ENCODE measurements around the gene ANXA2R.

GRCh38 chr5:43007246-43007910 is 32.7 kb downstream of the ANXA2R start:
- TF ChIP-seq, protein P1, sequence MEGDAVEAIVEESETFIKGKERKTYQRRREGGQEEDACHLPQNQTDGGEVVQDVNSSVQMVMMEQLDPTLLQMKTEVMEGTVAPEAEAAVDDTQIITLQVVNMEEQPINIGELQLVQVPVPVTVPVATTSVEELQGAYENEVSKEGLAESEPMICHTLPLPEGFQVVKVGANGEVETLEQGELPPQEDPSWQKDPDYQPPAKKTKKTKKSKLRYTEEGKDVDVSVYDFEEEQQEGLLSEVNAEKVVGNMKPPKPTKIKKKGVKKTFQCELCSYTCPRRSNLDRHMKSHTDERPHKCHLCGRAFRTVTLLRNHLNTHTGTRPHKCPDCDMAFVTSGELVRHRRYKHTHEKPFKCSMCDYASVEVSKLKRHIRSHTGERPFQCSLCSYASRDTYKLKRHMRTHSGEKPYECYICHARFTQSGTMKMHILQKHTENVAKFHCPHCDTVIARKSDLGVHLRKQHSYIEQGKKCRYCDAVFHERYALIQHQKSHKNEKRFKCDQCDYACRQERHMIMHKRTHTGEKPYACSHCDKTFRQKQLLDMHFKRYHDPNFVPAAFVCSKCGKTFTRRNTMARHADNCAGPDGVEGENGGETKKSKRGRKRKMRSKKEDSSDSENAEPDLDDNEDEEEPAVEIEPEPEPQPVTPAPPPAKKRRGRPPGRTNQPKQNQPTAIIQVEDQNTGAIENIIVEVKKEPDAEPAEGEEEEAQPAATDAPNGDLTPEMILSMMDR (conservative IDR thresholded peaks at IDR 0.05 in 1 of 2, IDR thresholded peaks at IDR 0.05 in 1 of 2; ENCODE audit: low read depth in 1 of 2, low read length in 2 of 2) = no peak
- no peak for TF ChIP-seq EZH2 (IDR thresholded peaks at IDR 0.05; ENCODE audit: low read length, missing control alignments)
